Activated naive CD8-positive, alpha-beta T cell treated with anti-CD3 and anti-CD28 coated beads, Interleukin-2, amount 50 U/mL, for 24 hours (primary cell): ENCODE data around the gene GALNT7.

Source experiments
- ATAC-seq: fragments of 150-1000 bp; cut with Tn5 transposase; one replicate; pipeline ENCODE4 v1.10.0; 2021
- DNase-seq: peaks from one replicate; pipeline ENCODE4 v3.0.0; 2021
- H3K27ac Mint-ChIP-seq: one replicate; pipeline ENCODE4 v1.8.0; 2021; ENCODE audit warnings: mild to moderate bottlenecking, mixed read lengths
- H3K27me3 Mint-ChIP-seq: one replicate; pipeline ENCODE4 v1.8.0; 2021; ENCODE audit warnings: mixed read lengths
- H3K36me3 Mint-ChIP-seq: one replicate; pipeline ENCODE4 v1.8.0; 2021; ENCODE audit warnings: low read depth, mixed read lengths
- H3K4me1 Mint-ChIP-seq: one replicate; pipeline ENCODE4 v1.8.0; 2021; ENCODE audit warnings: mixed read lengths
- H3K4me3 Mint-ChIP-seq: one replicate; pipeline ENCODE4 v1.8.0; 2021; ENCODE audit warnings: mild to moderate bottlenecking, moderate library complexity, mixed read lengths
- H3K9me3 Mint-ChIP-seq: one replicate; pipeline ENCODE4 v1.8.0; 2021; ENCODE audit warnings: mixed read lengths

Gene GALNT7

DNA sequence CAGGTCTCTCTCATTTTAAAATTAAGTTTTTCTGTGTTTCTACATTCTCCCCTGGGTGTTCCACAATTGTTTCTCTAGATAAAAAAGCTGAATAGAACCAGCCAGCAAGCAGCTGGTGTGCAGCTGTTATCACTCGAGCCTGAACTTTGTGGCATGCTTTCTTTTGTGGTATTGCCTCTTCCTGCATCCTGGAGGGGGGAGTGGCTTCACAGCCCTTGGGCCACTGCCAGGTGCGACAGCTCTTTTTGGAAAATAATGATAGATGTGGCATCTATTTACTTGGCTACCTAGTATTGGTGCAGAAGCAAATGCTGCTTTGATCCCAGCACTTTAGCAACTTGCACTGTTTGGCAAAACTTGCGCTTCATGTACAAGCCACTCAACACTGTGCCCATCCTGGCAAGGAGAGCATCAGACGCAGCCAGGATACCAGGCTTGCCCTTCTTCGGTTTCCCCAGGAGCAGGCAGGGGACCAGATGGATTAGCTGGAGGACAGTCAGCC is 96.1 kb downstream of the GALNT7 start:
- peaks cover 25% of the 10 kb centered on the region for H3K4me1 Mint-ChIP-seq
- ATAC-seq (peak; percentile 46), DNase-seq (peak; percentile 17)
- H3K36me3 Mint-ChIP-seq = peaks cover 2% of the 10 kb centered on the region
- H3K9me3 Mint-ChIP-seq = no peaks in the 10 kb centered on the region
- no peaks in the 10 kb centered on the region for H3K27me3 Mint-ChIP-seq
- no peak overlapping the region for H3K27ac Mint-ChIP-seq
- peak overlapping the region; percentile 25 for H3K4me3 Mint-ChIP-seq

DNA sequence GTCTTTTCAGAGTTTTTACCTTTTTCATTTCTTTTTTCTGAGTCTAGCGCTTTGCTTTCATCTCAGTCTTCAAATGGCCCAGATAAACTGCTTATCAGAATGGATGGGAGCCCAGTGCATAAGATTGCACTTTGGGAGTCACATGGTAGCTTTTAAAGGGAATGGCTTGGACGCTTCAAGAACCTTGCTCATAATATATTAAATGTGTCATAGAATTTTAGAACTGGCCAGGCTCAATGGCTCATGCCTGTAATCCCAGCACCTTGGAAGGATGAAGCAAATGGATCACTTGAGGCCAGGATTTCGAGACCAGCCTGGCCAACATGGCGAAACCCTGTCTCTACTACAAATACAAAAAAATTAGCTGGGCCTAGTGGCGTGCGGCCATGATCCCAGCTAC is 97.1 kb downstream of the GALNT7 start:
- Mint-ChIP-seq H3K27me3 (no peaks in the 10 kb centered on the region), H3K9me3 (no peaks in the 10 kb centered on the region), H3K4me3 (no peak overlapping the region), H3K36me3 (peaks cover 2% of the 10 kb centered on the region), H3K27ac (no peak overlapping the region), H3K4me1 (peaks cover 25% of the 10 kb centered on the region)
- ATAC-seq (no peak), DNase-seq (no peak)

DNA sequence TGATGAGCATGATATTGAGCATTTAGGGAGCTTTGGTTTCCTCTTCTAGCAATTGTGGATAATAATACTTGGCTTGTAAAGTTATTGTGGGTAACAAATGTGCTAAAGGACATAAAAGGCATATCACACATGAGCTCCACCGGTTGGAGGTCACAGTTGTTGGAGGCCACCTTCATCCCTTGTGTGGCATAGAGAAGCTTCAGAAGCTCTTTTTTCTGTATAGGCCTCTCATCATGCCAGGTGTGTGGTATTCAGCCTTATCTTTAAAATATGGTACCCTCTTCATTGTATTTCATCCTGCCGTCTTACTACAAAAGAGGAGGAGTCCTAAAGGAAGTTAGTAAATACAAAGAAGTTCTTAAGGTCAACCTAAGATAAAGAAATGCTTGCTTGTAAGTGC is 99.1 kb downstream of the GALNT7 start:
- Mint-ChIP-seq H3K27me3 (no peaks in the 10 kb centered on the region), H3K4me3 (no peak overlapping the region), H3K36me3 (peaks cover 2% of the 10 kb centered on the region), H3K9me3 (no peaks in the 10 kb centered on the region), H3K4me1 (peaks cover 19% of the 10 kb centered on the region), H3K27ac (no peak overlapping the region)
- DNase-seq = no peak
- no peak for ATAC-seq

DNA sequence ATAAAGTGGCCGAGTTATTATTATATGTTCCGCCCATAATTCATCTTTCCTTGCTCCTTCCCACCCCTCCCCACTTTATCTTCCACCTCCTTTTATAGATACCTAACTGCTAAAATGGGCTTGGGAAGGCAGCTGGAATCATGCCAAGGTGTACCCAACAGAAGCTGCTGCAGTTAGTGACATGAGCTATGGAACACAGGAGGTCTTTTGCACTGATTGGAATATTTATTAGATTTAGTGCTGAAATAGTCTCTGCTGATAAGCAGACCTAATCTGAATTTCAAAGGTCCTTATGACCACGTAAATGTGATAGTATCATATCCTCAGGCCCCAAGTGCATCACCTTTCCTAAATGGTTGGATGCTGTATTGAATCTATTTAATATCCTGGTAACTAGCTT is 100.7 kb downstream of the GALNT7 start:
- Mint-ChIP-seq H3K4me3 (no peak overlapping the region), H3K9me3 (no peaks in the 10 kb centered on the region), H3K27ac (no peak overlapping the region)

DNA sequence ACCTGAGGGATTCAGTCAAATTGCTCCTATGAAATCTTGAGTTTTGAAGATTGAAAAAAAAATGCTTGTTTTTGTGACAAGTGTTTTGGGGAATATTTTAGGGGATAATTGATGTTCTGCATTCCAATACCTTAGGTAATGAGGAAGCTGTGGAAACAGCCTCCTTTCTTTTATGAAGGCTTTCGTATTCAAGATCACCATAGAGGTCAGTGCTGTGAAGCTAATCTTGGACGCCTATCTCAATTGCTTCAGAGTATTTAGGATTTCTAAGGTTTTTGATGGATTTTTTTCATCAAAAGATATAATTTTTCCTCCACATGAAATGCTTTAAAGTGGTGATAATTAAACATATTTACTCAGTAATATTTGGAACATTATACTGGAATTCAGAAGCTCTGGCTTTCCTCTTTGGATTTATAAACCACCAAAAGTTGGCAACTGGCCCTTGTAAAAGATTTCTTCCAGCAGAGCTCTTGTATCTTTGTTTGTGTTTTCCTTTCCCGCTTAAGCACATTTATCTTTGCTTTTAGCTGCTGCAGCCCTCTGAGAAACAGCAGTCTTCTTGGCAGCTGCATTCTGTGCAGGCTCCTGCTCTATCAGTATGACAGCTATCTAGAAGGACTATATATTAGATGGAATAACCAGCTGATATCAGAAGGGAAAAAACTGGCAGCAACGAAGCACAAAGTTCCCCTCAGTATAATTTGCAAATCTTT is 101.9 kb downstream of the GALNT7 start:
- DNase-seq = no peak
- Mint-ChIP-seq H3K36me3 (peaks cover 9% of the 10 kb centered on the region), H3K9me3 (peaks cover 5% of the 10 kb centered on the region), H3K27ac (no peak overlapping the region), H3K27me3 (no peaks in the 10 kb centered on the region), H3K4me3 (no peak overlapping the region), H3K4me1 (peaks cover 2% of the 10 kb centered on the region)
- no peak for ATAC-seq

More for the DNA sequence above, 100.7 kb downstream of the GALNT7 start:
- Mint-ChIP-seq H3K36me3 (peaks cover 2% of the 10 kb centered on the region), H3K27me3 (no peaks in the 10 kb centered on the region), H3K4me1 (peaks cover 13% of the 10 kb centered on the region)
- ATAC-seq (no peak), DNase-seq (no peak)

DNA sequence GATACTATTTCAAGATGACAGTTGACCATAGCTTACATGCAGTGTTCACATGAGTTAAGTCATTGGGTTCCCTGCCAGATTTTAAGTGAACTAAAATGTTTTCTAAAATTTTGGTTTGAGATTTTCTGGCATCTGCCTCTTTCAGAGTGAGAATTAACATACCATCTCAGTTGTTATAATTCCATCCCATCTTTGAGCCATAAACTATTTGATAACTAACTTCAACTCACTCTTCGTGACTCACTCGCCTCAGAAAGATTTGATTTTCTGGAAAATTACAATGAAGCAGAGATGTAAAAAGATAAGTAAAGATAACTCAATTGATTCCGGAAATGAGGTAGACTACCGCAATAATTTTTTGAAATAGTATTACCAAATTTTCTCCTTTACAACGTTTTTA is 103.7 kb downstream of the GALNT7 start:
- Mint-ChIP-seq H3K36me3 (peaks cover 11% of the 10 kb centered on the region), H3K4me1 (peaks cover 4% of the 10 kb centered on the region), H3K27ac (no peak overlapping the region), H3K9me3 (peaks cover 5% of the 10 kb centered on the region), H3K27me3 (no peaks in the 10 kb centered on the region), H3K4me3 (no peak overlapping the region)
- no peak for ATAC-seq
- DNase-seq = no peak

DNA sequence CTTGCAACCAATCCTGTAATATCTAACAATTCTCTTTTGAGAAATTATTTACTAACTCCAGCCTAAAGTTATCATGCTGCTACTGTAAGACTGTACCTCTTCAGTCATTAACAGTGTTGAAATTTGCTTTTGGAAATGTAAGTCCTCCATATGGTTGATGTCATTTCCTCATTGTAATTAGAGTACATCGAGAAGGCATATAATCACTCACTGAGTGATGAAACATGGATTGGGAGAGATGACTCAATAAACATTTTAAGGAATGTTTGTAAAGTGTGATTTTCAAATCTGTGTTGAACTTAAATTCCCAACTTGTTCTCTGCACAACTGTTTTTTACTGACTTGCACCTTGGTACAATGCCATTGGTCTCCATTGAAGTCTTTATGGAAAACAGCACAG is 104.4 kb downstream of the GALNT7 start:
- peaks cover 2% of the 10 kb centered on the region for H3K4me1 Mint-ChIP-seq
- H3K36me3 Mint-ChIP-seq = peaks cover 11% of the 10 kb centered on the region
- H3K4me3 Mint-ChIP-seq = no peak overlapping the region
- no peaks in the 10 kb centered on the region for H3K27me3 Mint-ChIP-seq
- ATAC-seq = no peak
- peaks cover 5% of the 10 kb centered on the region for H3K9me3 Mint-ChIP-seq
- no peak overlapping the region for H3K27ac Mint-ChIP-seq
- no peak for DNase-seq

DNA sequence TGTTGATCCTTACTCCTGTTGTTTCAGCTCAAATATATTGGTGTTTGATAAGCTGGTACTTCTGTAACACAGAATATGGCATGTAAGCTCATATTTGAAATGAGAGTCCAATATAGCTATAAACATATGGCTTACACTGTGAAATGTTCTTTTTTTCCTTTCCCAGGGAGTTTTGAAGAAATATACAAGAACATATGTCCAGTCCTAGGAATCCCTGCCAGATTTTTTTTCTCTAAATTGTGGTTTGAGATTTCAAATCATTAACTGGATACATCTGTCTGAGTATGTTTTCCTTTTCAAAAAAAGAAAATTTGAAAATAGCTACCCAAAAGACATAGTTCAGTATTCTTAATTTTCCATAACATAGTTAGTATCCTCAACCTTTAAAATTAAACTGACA is 105.3 kb downstream of the GALNT7 start:
- ATAC-seq (no peak), DNase-seq (no peak)
- H3K27ac Mint-ChIP-seq = no peak overlapping the region
- no peak overlapping the region for H3K4me3 Mint-ChIP-seq
- H3K27me3 Mint-ChIP-seq = no peaks in the 10 kb centered on the region
- H3K4me1 Mint-ChIP-seq = peaks cover 2% of the 10 kb centered on the region
- H3K9me3 Mint-ChIP-seq = peaks cover 5% of the 10 kb centered on the region
- peaks cover 11% of the 10 kb centered on the region for H3K36me3 Mint-ChIP-seq

DNA sequence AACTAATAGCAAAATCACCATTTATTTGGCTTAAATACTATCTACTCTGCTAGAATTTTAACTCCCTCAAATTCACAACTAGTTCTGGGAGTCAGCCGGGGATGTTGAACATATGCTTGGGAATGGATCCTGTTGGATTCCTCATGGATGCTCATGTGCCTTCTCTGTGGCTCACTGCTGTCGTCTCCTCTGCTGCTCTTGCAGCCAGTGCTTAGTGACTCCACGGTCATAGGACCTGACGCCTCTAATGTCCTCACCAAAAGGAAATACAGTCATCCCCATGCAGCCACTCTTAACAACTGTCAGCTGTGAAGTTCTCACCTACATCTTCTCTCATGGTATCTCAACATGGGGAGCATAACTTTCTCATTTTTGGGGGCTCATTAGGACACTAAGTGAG is 106.1 kb downstream of the GALNT7 start:
- ATAC-seq = no peak
- H3K9me3 Mint-ChIP-seq = peaks cover 5% of the 10 kb centered on the region
- H3K27ac Mint-ChIP-seq = no peak overlapping the region
- H3K36me3 Mint-ChIP-seq = peaks cover 9% of the 10 kb centered on the region
- H3K4me3 Mint-ChIP-seq = no peak overlapping the region
- DNase-seq = no peak
- H3K27me3 Mint-ChIP-seq = no peaks in the 10 kb centered on the region
- peaks cover 2% of the 10 kb centered on the region for H3K4me1 Mint-ChIP-seq

DNA sequence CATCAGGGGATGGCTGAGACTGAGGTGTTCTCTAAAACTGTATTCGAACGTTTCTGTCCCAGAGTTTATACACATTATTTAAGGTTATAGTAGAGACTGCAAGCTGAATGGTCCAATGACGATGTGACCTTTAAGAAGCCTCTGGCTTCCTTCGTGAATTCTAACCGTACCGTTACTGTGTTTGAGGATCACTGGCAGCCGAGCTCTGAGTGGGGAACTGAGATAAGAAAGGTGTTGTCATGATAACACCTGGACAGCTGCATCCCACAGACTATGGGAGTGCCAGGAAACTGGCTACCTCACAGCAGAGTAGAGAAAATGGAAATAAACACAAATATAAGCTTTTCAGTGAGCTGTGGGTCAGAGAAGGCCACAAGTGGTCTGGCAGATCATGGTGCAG is 106.5 kb downstream of the GALNT7 start:
- ATAC-seq (no peak), DNase-seq (no peak)
- Mint-ChIP-seq H3K27ac (no peak overlapping the region), H3K36me3 (peaks cover 9% of the 10 kb centered on the region), H3K27me3 (no peaks in the 10 kb centered on the region), H3K9me3 (peaks cover 5% of the 10 kb centered on the region), H3K4me3 (no peak overlapping the region), H3K4me1 (peaks cover 2% of the 10 kb centered on the region)

DNA sequence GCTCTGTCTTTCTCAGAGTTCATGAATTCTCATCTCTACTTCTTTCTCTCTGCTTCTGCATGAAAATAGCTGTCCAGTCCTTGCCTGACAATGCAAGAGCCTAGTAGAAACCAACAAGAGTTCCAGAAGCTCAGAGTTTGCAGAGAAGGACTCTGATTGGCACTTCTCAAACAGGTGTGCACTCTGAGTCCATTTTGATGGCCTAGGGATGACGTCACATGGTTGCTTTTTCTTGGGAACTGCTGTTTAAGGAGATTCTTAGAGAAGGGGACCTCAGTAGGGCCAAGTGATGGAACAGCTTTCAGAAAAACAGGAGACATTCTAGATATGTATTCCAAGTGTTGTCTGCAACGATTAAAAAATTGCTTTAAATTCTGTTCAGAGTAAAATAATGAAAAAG is 108.7 kb downstream of the GALNT7 start:
- Mint-ChIP-seq H3K36me3 (peaks cover 11% of the 10 kb centered on the region), H3K27me3 (no peaks in the 10 kb centered on the region), H3K4me1 (peaks cover 9% of the 10 kb centered on the region), H3K9me3 (peaks cover 5% of the 10 kb centered on the region), H3K27ac (no peak overlapping the region), H3K4me3 (no peak overlapping the region)
- DNase-seq (no peak), ATAC-seq (no peak)

DNA sequence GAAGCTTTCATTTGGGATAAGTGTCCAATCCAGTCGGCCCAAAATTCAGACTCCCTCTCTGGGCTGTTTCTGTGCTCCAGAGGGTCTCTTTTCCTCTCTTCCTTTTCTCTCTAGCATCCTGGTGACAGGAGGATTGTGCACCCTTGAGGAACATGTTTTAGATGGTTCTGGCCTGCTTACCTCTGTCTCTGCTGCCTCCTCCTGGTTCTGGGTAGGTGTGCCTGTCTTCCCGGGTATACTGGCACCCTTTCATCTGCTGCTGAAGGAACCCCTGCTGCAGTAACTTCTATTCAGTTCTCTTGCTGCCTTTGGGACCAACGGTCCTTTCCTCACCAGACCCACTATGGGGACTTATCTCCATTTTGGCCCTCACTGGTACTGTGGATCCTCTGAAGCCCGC is 112.4 kb downstream of the GALNT7 start:
- H3K4me1 Mint-ChIP-seq = peaks cover 9% of the 10 kb centered on the region
- H3K4me3 Mint-ChIP-seq = no peak overlapping the region
- no peak for ATAC-seq
- DNase-seq = no peak
- H3K27me3 Mint-ChIP-seq = no peaks in the 10 kb centered on the region
- H3K27ac Mint-ChIP-seq = no peak overlapping the region
- H3K36me3 Mint-ChIP-seq = peaks cover 16% of the 10 kb centered on the region
- H3K9me3 Mint-ChIP-seq = peaks cover 7% of the 10 kb centered on the region

DNA sequence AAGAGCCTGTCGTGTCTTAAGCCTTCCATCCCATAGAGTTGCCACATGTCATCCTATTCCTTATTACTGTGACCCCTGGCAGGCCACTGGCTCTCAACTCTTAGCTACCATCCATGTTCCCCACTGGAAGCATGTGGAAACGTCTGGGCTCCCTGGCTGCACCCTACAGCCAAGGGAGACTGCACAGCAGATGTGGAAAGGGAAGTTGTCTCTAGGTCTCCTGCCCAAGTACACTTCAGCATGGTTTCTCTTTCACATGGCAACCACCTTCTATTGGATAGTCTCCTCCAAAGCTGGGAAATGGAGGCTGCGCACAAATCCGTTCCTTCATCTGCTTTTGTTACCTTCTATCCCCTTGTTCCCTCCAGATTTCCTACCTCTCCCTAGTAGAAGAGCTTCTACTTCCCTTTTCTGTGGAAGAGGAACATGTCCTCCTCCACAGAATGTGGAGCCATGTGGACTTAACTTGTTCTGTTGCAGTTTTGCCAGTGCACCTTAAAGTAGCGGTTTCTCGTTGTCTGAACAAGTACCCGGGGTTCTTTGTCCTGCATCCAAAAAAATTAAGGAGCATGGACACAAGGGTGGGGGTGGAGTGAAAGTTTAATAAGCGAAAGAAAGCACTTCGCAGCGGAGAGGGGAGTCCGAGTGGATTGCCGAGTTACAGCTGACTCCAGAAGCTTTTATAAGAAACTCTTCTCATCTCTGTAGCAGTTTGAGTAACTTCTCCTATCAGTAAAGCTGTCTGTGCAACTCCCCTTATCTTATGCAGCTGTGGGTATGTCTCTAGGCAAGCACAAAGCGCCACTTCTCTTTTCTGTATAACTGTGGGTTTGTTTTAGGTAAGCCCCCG is 113.0 kb downstream of the GALNT7 start:
- Mint-ChIP-seq H3K36me3 (peaks cover 17% of the 10 kb centered on the region), H3K27me3 (no peaks in the 10 kb centered on the region), H3K27ac (no peak overlapping the region), H3K4me1 (peaks cover 7% of the 10 kb centered on the region), H3K4me3 (no peak overlapping the region), H3K9me3 (peaks cover 9% of the 10 kb centered on the region)
- ATAC-seq = no peak
- DNase-seq = no peak

DNA sequence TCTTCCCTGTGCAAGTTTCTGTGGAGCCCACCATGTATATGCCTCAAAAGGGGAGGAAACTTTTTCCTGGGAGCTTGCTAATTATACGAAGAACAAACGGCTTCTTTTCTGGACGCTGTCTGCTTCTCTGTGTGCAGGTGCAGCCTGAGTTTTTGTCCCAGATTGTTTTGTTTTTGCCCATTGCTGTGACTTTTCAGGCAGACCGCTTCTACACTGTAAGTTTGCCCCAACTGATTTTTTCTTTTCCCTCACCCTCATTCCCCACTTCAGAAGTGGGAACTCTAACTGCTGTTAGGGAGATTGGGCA is 113.6 kb downstream of the GALNT7 start:
- H3K4me3 Mint-ChIP-seq = no peak overlapping the region
- peaks cover 7% of the 10 kb centered on the region for H3K4me1 Mint-ChIP-seq
- peaks cover 9% of the 10 kb centered on the region for H3K9me3 Mint-ChIP-seq
- H3K27me3 Mint-ChIP-seq = no peaks in the 10 kb centered on the region
- no peak for DNase-seq
- H3K36me3 Mint-ChIP-seq = peaks cover 19% of the 10 kb centered on the region
- no peak overlapping the region for H3K27ac Mint-ChIP-seq
- no peak for ATAC-seq

DNA sequence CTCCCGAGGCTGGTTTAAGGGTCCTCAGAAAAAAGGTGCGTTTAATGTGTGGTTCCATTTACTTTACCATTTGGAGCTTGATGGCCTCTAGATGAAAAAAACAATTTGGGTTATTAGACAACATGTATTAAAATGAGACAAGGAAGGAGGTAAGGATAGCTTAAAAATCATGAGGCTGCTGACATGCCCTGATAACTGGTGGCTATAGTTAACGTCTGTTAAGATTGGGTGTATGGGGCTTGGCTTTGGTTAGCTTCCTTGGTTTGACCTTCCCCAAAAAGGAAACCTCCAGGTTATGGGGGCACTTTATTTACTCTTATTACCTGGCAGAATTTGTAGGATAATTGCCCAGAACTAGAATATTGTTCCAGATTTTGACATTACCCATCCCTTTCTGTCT is 114.0 kb downstream of the GALNT7 start:
- Mint-ChIP-seq H3K27me3 (no peaks in the 10 kb centered on the region), H3K9me3 (peaks cover 9% of the 10 kb centered on the region), H3K4me1 (peaks cover 7% of the 10 kb centered on the region), H3K4me3 (no peak overlapping the region), H3K27ac (no peak overlapping the region), H3K36me3 (peaks cover 19% of the 10 kb centered on the region)
- ATAC-seq (no peak), DNase-seq (no peak)
